Smooth muscle cell (in vitro differentiated cells): Measurements from ENCODE around the gene NAGA. TPM values are rescaled to one million over a fixed set of nuclear protein-coding genes. Genes with fewer than 3 reads are reported as not detected.

ENCODE experiments used
- DNase-seq: peaks from one replicate; lab custom pipeline; 2025; ENCODE audit not compliant: unreplicated experiment; lab: John Stamatoyannopoulos, UW
- H2AFZ ChIP-seq: fragments of 200-600 bp; sonication (generic); 2 replicates; pipeline ENCODE4 v1.6.0; 2016; ENCODE audit warnings: antibody characterized with exemption, low read depth, mild to moderate bottlenecking
- H3F3A ChIP-seq: fragments of 200-600 bp; sonication (generic); 2 replicates; pipeline ENCODE4 v1.6.0; 2017; ENCODE audit warnings: antibody characterized with exemption, low read depth
- H3K27ac ChIP-seq: fragments of 200-600 bp; sonication (generic); 2 replicates; pipeline ENCODE4 v1.5.1; 2016; ENCODE audit warnings: low read depth, mild to moderate bottlenecking
- H3K27me3 ChIP-seq: fragments of 200-600 bp; sonication (generic); 2 replicates; pipeline ENCODE4 v1.6.1; 2016; ENCODE audit warnings: low read depth, mild to moderate bottlenecking
- H3K36me3 ChIP-seq: fragments of 200-600 bp; sonication (generic); 2 replicates; pipeline ENCODE4 v1.5.1; 2016; ENCODE audit warnings: low read depth
- H3K4me1 ChIP-seq: fragments of 200-600 bp; sonication (generic); 2 replicates; pipeline ENCODE4 v1.5.1; 2016; ENCODE audit warnings: low read depth
- H3K4me2 ChIP-seq: fragments of 200-600 bp; sonication (generic); 2 replicates; pipeline ENCODE4 v1.6.0; 2016; ENCODE audit warnings: mild to moderate bottlenecking
- H3K4me3 ChIP-seq: fragments of 200-600 bp; sonication (generic); 2 replicates; pipeline ENCODE4 v1.5.1; 2016; ENCODE audit warnings: mild to moderate bottlenecking
- H3K79me2 ChIP-seq: fragments of 200-600 bp; sonication (generic); 2 replicates; pipeline ENCODE4 v1.6.0; 2016; ENCODE audit warnings: low read depth, mild to moderate bottlenecking
- H3K9ac ChIP-seq: fragments of 200-600 bp; sonication (generic); 2 replicates; pipeline ENCODE4 v1.6.0; 2016; ENCODE audit warnings: low read depth
- H3K9me3 ChIP-seq: fragments of 200-600 bp; sonication (generic); replicated peaks from 2 replicates; pipeline ENCODE4 v1.5.1; 2016; ENCODE audit warnings: low read depth
- H4K20me1 ChIP-seq: fragments of 200-600 bp; sonication (generic); 2 replicates; pipeline ENCODE4 v1.6.0; 2016; ENCODE audit warnings: low read depth
- WGBS: methylation state at CpG from one replicate; pipeline ENCODE4 v1.1.7; 2016; ENCODE audit warnings: low lambda C conversion rate; 5-methylcytosine and 5-hydroxymethylcytosine counted together
- polyA plus RNA-seq: library from polyadenylated mRNA; unstranded; fragments of >200 nt; fragmentation: Nextera tagmentation; extraction: Ambion mirVana; gene quantifications from 2 replicates; pipeline ENCODE4 v1.2.1, GENCODE V29; 2016
- small RNA-seq: library from RNA; depleted of rRNA; stranded (forward); fragments of <200 nt; gene quantifications from one replicate; pipeline ENCODE3, GENCODE V24; 2014
- total RNA-seq: library from RNA; depleted of rRNA; stranded (reverse); fragments of >200 nt; gene quantifications from 2 replicates; pipeline ENCODE4 v1.2.3, GENCODE V29; 2014
- TF ChIP-seq, protein P1 (sequence below): fragments of 200-600 bp; sonication (generic); IDR thresholded peaks from 2 replicates; pipeline ENCODE4 v1.5.1; 2017; ENCODE audit warnings: borderline replicate concordance, mild to moderate bottlenecking, antibody characterized with exemption; ENCODE audit not compliant: insufficient read depth, poor library complexity, severe bottlenecking

NAGA gene
- total and polyA plus RNA-seq, 2 experiments from 2014 or later, result 35.0 to 36.1 TPM

GRCh38 chr22:42013385-42013784 is 57.2 kb downstream of the NAGA start:
- TF ChIP-seq, protein P1, sequence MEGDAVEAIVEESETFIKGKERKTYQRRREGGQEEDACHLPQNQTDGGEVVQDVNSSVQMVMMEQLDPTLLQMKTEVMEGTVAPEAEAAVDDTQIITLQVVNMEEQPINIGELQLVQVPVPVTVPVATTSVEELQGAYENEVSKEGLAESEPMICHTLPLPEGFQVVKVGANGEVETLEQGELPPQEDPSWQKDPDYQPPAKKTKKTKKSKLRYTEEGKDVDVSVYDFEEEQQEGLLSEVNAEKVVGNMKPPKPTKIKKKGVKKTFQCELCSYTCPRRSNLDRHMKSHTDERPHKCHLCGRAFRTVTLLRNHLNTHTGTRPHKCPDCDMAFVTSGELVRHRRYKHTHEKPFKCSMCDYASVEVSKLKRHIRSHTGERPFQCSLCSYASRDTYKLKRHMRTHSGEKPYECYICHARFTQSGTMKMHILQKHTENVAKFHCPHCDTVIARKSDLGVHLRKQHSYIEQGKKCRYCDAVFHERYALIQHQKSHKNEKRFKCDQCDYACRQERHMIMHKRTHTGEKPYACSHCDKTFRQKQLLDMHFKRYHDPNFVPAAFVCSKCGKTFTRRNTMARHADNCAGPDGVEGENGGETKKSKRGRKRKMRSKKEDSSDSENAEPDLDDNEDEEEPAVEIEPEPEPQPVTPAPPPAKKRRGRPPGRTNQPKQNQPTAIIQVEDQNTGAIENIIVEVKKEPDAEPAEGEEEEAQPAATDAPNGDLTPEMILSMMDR, result no peak
- Histone ChIP-seq H3K9me3 (peaks cover 5% of the 10 kb centered on the region), H2AFZ (no peak overlapping the region), H3K4me3 (no peak overlapping the region), H3K79me2 (no peaks in the 10 kb centered on the region), H4K20me1 (no peaks in the 10 kb centered on the region), H3F3A (no peaks in the 10 kb centered on the region), H3K4me1 (no peaks in the 10 kb centered on the region), H3K27ac (no peak overlapping the region), H3K9ac (no peak overlapping the region), H3K36me3 (no peaks in the 10 kb centered on the region), H3K4me2 (no peak overlapping the region), H3K27me3 (peaks cover 10% of the 10 kb centered on the region)
- DNase-seq, result no peak
- 87% methylated on average over 4 of the region's 4 CpGs for WGBS

DNA sequence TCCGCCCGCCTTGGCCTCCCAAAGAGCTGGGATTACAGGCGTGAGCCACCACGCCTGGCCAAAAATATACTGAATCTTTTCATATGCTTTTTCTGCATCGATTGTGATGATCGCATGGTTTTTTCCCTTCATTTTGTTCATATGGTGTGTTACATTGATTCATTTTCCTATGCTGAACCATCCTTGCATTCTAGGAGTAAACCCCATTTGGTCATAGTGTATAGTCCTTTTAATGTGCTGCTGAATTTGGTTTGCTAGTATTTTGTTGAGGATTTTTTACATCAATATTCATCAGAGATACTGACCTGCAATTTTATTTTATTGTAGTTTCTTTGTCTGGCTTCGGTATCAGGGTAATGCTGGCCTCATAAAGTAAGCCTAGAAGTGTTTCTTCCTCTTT is 59.8 kb downstream of the NAGA start:
- H3K4me2 ChIP-seq, result no peak overlapping the region
- H4K20me1 ChIP-seq, result no peaks in the 10 kb centered on the region
- TF ChIP-seq, protein P1, result no peak
- DNase-seq, result no peak
- WGBS, result 79% methylated on average over 7 of the region's 7 CpGs
- H3K79me2 ChIP-seq, result no peaks in the 10 kb centered on the region
- no peaks in the 10 kb centered on the region for H3K27me3 ChIP-seq
- H2AFZ ChIP-seq, result no peak overlapping the region
- H3F3A ChIP-seq, result no peaks in the 10 kb centered on the region
- H3K9ac ChIP-seq, result no peak overlapping the region
- no peaks in the 10 kb centered on the region for H3K36me3 ChIP-seq
- no peaks in the 10 kb centered on the region for H3K4me1 ChIP-seq
- H3K4me3 ChIP-seq, result no peak overlapping the region
- H3K27ac ChIP-seq, result no peak overlapping the region
- H3K9me3 ChIP-seq, result peaks cover 5% of the 10 kb centered on the region

Small RNAs within 50 kb of the gene (small RNA-seq; reads per million reads assigned to genes)
- gene SNORD13P1, result not detected

Other genes starting within 250 kb of the NAGA start
- gene SREBF2, start 237.7 kb downstream of the NAGA start, total RNA-seq, result 62.9 and 70.3 TPM in 2 replicates
- 68.5 and 78.2 TPM in 2 replicates for gene SREBF2, start 237.7 kb downstream of the NAGA start, polyA plus RNA-seq
- not detected in 2 replicates for gene SHISA8, start 155.7 kb downstream of the NAGA start, total RNA-seq
- gene SHISA8, start 155.7 kb downstream of the NAGA start, polyA plus RNA-seq, result 0.11 TPM in 1 of 2 replicates, not detected in the other
- not detected in 2 replicates for gene TNFRSF13C, start 144.0 kb downstream of the NAGA start, total RNA-seq
- gene TNFRSF13C, start 144.0 kb downstream of the NAGA start, polyA plus RNA-seq, result 0.15 and 0.37 TPM in 2 replicates
- 3.5 and 5.6 TPM in 2 replicates for gene CENPM, start 123.7 kb downstream of the NAGA start, total RNA-seq
- 13.5 and 16.0 TPM in 2 replicates for gene CENPM, start 123.7 kb downstream of the NAGA start, polyA plus RNA-seq
- 0.99 and 1.3 TPM in 2 replicates for gene SEPTIN3, start 101.4 kb downstream of the NAGA start, total RNA-seq
- 0.65 and 1.1 TPM in 2 replicates for gene SEPTIN3, start 101.4 kb downstream of the NAGA start, polyA plus RNA-seq
- gene WBP2NL, start 72.0 kb downstream of the NAGA start, total RNA-seq, result not detected in 2 replicates
- gene WBP2NL, start 72.0 kb downstream of the NAGA start, polyA plus RNA-seq, result 0.10 and 0.26 TPM in 2 replicates
- 6.7 and 10.8 TPM in 2 replicates for gene PHETA2, start 3.4 kb upstream of the NAGA start, total RNA-seq
- 12.1 and 15.9 TPM in 2 replicates for gene PHETA2, start 3.4 kb upstream of the NAGA start, polyA plus RNA-seq
- gene SMDT1, start 8.9 kb upstream of the NAGA start, total RNA-seq, result 4.4 and 6.5 TPM in 2 replicates
- 57.9 and 78.0 TPM in 2 replicates for gene SMDT1, start 8.9 kb upstream of the NAGA start, polyA plus RNA-seq
- gene NDUFA6, start 20.0 kb upstream of the NAGA start, total RNA-seq, result 103 and 114 TPM in 2 replicates
- 264 and 284 TPM in 2 replicates for gene NDUFA6, start 20.0 kb upstream of the NAGA start, polyA plus RNA-seq
- gene CYP2D6, start 60.0 kb upstream of the NAGA start, total RNA-seq, result 0.63 and 0.99 TPM in 2 replicates
- gene CYP2D6, start 60.0 kb upstream of the NAGA start, polyA plus RNA-seq, result 0.41 and 0.70 TPM in 2 replicates
- gene TCF20, start 199.8 kb upstream of the NAGA start, total RNA-seq, result 23.3 and 26.8 TPM in 2 replicates
- 3.4 and 3.7 TPM in 2 replicates for gene TCF20, start 199.8 kb upstream of the NAGA start, polyA plus RNA-seq